Measurements from ENCODE around the gene KMT5B.

KMT5B gene

GRCh38 chr11:68146010-68146540, 67.0 kb downstream of the KMT5B start:
- no peak for DNase-seq (ENCODE audit: low read depth in 3 of 3)

GRCh38 chr11:68145120-68145866, 67.8 kb downstream of the KMT5B start:
- DNase-seq (ENCODE audit: low read depth in 3 of 3): no peak

GRCh38 chr11:68143310-68143689, 69.8 kb downstream of the KMT5B start:
- no peak for DNase-seq (ENCODE audit: low read depth in 3 of 3)

- DNase-seq (ENCODE audit: low read depth in 3 of 3): no peak
These were observed 70.4 kb downstream of the KMT5B start for GRCh38 chr11:68142441-68143309.

GRCh38 chr11:68142028-68142412, 71.1 kb downstream of the KMT5B start:
- peak in 2 of 3 donors; percentile 48 to 52 for DNase-seq (ENCODE audit: low read depth in 3 of 3)

- DNase-seq (ENCODE audit: low read depth in 3 of 3): no peak
These were observed 71.7 kb downstream of the KMT5B start for GRCh38 chr11:68141246-68142027.

- no peak for DNase-seq (ENCODE audit: low read depth in 3 of 3)
These were observed 72.4 kb downstream of the KMT5B start for GRCh38 chr11:68140496-68141245.

- DNase-seq (ENCODE audit: low read depth in 3 of 3): no peak
These were observed 74.9 kb downstream of the KMT5B start for GRCh38 chr11:68138237-68138636.

GRCh38 chr11:68137833-68138232, 75.3 kb downstream of the KMT5B start:
- no peak for DNase-seq (ENCODE audit: low read depth in 3 of 3)

- no peak for DNase-seq (ENCODE audit: low read depth in 3 of 3)
These were observed 76.2 kb downstream of the KMT5B start for GRCh38 chr11:68136866-68137265.

- DNase-seq (ENCODE audit: low read depth in 3 of 3): no peak
These were observed 77.9 kb downstream of the KMT5B start for GRCh38 chr11:68135161-68135560.

GRCh38 chr11:68133761-68134160, 79.3 kb downstream of the KMT5B start:
- DNase-seq (ENCODE audit: low read depth in 3 of 3): no peak

GRCh38 chr11:68130121-68130520, 83.0 kb downstream of the KMT5B start:
- DNase-seq (ENCODE audit: low read depth in 3 of 3): no peak

- DNase-seq (ENCODE audit: low read depth in 3 of 3): no peak
These were observed 84.3 kb downstream of the KMT5B start for GRCh38 chr11:68128682-68129327.

- no peak for DNase-seq (ENCODE audit: low read depth in 3 of 3)
These were observed 85.1 kb downstream of the KMT5B start for GRCh38 chr11:68127714-68128681.

GRCh38 chr11:68125164-68125563, 87.9 kb downstream of the KMT5B start:
- DNase-seq (ENCODE audit: low read depth in 3 of 3): no peak

- no peak for DNase-seq (ENCODE audit: low read depth in 3 of 3)
These were observed 90.1 kb downstream of the KMT5B start for GRCh38 chr11:68122936-68123539.

GRCh38 chr11:68121067-68121899, 91.8 kb downstream of the KMT5B start, which contains the start of gene CHKA:
CHKA (minus strand) TSS chr11:68121388; CDS start chr11:68121177, 211 bp downstream.
- peak; percentile 73 to 87 (median 73) for DNase-seq (ENCODE audit: low read depth in 3 of 3)

Data from stimulated activated CD4-positive, alpha-beta T cell treated with anti-CD3 and anti-CD28 coated beads, TNF-alpha, amount 100 ng/mL, for 48 hours (primary cell).